HG02642 (cell line): ENCODE measurements around the gene PPIP5K1.
"Not testable (repeated sequence)": the region's sequence is repeated elsewhere in the genome, so short reads cannot be mapped to it uniquely, and the experiment has no call there.

Source experiments
- ATAC-seq: cut with Tn5 transposase; IDR thresholded peaks from one replicate; pipeline ENCODE4 v1.9.1; 2021; ENCODE audit warnings: mild to moderate bottlenecking; ENCODE audit not compliant: unreplicated experiment, poor library complexity

PPIP5K1 gene

DNA sequence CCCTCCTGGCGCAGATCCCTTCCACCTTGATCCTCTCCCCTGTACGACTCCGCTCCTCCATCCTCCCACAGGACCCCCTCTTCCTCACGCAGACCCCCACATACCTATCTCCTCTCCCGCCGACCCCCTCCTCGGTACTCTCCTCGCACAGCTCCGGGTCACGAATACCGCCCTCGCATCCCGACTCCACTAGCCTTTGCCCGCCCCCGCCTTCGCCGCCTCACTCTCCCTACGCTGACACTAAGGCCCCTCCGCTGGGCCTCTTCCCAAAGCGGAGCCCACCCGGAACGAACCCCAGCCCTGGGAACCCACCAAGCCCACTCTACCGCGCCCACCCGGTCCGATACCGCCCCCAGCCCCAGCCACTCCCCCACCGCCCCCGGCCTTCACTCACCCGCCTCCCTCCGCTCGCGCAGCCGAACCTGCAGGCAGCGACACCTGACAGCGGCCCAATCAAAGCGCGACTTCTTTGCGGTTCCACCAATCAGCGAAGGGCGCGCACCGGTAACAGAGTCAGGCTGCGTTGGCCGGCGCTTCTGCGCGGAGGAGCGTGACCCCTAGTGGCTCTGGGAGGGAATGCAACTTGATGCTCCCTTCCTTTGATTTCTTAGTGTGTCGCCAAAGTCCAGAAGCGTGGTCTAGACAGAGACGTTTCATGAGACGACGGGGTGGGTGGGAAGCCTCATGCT is at the start of gene PPIP5K1:
Gene PPIP5K1 (minus strand): TSS at position 431 of the 689 bp plus-strand sequence. CDS start 5,704 bp downstream, outside the sequence.
- peak; percentile 92 for ATAC-seq

DNA sequence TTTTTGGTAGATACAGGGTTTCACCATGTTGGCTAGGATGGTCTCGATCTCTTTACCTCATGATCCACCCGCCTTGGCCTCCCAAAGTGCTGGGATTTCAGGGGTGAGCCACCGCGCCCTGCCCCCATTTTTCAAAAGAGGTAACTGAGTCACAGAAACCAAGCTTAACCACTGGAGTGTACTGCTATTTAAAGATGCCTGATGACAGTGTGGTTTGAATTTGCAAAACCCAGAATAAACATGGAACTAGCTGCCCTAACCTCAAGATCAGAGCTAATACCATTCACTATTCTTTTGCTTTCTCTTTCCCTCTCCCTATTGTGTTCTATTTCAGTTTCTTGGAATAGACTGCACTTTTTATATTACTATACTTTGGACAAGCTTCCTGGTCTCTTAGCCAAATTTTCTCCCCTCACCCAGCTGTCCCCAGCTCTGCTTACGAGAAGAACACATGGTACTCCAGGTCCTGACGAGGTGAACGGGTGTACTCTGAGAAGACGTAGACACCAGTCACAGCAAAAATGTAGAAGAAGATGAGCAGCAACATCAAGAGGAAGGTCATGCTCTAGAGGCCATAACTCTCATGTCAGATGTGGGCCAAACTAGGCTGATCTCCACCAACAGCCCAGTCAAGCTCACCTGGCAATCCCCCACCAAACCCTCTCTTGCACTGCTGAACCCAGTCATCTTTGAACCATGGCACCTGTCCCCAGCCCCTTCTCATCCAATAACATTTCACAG is 48.6 kb upstream of the PPIP5K1 start:
- peak; percentile 43 for ATAC-seq

DNA sequence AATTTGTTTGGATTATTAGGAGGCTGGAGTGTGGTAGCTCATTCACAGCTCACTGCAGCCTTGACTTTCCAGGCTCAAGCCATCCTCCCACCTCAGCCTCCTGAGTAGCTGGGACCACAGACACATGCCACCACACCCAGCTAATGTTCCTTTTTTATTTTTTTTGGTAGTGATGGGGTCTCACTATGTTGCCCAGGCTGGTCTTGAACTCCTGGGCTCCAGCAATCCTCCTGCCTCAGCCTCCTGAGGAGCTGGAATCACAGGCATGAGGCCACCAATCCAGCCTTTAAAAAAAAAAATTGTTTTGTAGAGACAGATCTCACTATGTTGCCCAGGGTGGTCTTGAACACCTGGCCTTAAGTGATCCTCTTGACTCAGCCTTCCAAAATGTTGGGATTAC is 36.9 kb upstream of the PPIP5K1 start:
- ATAC-seq: not testable (repeated sequence)

DNA sequence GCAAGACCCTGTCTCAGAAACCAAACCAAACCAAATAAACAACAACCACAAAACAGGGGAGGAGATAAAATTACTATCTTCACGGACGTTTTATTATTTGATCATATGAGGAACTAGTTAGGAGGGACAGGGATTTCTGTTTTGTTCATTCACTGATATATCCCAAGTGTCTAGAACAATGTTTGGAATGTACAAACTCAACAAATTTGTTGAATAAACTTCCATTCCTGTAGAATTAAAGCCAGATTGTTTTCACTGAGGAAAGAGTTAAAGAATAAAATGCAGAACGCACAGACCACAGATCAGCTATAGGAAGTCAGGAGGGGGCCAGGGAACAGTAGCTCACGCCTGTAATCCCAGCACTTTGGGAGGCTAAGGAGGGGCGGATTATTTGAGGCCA is 35.1 kb upstream of the PPIP5K1 start:
- ATAC-seq: no peak

DNA sequence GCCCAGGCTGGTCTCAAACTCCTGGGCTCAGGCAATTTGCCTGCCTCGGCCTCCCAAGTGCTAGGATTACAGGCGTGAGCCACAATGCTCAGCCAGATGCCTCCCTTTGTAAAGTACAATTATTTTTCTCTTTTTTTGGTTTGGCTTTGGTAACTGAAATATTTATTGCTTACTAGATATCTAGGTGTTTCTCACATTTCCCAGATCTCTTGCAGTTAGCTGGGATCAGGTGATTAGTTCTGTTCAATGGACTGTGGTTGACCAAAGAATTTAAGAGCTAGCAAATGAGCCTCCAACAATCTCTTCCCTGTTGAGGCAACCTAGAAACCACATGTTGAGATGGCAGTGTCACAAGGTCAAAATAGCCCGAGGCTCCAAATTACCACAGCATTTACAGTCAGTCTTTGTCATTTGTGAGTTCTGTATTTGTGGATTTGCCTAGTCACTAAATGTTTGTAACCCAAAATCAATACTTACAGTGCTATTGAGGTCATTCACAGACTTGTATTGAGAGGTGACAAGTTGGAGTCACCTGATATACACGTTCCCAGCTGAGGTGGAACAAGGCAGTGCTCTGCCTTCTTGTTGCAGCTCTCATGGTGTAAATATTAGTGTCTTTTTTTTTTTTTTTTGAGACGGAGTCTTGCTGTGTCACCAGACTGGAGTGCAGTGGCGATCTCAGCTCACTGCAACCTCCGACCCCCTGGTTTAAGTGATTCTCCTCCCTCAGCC is 32.2 kb upstream of the PPIP5K1 start:
- not testable (repeated sequence) for ATAC-seq

DNA sequence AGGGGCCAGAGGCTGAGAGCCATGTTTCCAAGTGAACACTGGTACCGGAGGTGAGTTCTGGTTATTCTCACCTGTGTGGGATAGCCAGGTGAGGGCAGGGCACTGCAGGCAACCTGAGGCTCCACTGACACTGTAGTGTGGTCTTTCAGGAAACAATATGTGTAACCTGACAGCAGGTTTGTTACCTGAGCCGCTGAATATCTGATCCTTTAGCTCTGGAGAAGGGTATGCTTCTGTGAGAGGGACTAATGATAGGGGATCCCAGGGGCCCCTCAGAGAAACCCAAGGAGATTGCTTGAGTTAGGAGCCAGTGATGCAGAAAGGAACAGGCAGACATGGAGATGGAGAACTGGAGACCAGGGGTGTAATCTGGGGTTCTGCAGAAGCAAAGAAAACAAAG is 28.7 kb upstream of the PPIP5K1 start, which contains the start of gene STRC:
Gene STRC (minus strand): TSS at position 101 of the 400 bp plus-strand sequence. CDS start 78 bp downstream, at position 23.
- ATAC-seq: not testable (repeated sequence)

DNA sequence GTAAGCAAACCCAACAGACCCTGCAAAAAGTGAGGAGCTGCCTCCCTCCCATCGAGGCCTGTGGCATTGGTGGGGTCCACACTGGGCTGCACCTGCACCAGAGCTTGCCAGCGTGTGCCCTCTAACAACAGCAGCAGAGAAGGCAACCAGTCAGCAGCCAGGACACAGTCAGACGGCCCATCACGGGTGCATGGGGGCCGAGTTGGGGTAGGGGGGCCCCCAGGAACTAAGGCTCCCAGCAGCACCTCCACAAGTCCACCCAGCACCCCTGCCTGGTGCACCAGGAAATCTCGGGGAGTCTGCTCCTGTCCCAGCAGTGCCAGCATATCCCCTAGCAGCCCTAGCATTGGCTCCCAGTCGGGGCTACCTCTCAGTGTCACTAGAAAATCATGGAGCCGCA is 27.7 kb upstream of the PPIP5K1 start:
- ATAC-seq: not testable (repeated sequence)

DNA sequence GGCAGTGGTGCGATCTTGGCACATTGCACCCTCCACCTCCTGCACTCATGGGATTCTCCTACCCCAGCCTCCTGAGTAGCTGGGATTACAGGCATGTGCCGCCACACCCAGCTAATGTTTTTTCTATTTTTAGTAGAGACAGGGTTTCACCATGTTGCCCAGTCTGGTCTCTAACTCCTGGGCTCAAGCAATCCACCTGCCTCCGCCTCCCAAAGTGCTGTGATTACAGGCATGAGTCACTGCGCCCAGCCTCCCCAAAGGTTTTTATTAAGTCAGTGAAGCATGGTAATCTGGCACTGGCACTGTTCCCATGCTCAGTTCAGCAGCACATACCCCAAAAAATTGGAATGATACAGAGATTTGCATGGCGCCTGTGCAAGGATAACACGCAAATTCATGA is 12.2 kb upstream of the PPIP5K1 start:
- ATAC-seq: not testable (repeated sequence)

DNA sequence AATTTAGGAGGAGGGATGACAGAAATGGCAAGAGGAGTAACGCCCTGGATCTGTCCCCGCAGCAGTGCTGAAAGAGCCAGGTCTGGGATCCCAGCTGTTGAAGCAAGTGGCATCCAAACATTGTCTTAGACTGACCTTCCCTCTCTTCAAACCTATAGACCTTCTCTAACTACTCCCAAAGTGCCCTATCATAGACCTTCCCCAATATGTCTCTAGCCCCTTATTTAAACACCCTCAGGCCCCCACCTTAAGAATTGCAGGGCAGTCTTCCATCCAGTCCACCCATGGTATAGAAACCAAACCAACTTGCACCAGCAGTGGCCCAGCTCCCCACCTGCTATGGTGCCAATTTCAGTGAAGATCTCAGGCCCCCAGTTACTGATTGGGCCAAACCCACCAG is 10.2 kb upstream of the PPIP5K1 start:
- not testable (repeated sequence) for ATAC-seq

DNA sequence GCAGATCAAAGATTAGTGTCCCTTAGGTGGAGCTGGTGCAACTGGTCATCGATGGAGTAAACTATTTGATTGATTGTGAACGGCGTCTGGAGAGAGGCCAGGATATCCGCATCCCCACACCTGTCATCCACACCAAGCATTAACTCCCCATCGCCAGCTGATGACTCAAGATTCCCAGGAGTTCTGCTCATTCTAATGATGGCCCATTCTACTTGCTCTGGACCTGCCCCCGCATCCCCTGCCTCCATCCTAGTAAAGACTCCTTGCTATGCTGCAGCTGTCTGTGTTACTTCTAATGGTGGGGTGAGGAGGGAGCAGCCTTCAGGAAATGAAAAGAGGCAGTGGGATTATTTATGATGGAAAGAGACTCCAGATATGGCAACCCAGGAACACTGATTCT is 9.1 kb upstream of the PPIP5K1 start:
- not testable (repeated sequence) for ATAC-seq

DNA sequence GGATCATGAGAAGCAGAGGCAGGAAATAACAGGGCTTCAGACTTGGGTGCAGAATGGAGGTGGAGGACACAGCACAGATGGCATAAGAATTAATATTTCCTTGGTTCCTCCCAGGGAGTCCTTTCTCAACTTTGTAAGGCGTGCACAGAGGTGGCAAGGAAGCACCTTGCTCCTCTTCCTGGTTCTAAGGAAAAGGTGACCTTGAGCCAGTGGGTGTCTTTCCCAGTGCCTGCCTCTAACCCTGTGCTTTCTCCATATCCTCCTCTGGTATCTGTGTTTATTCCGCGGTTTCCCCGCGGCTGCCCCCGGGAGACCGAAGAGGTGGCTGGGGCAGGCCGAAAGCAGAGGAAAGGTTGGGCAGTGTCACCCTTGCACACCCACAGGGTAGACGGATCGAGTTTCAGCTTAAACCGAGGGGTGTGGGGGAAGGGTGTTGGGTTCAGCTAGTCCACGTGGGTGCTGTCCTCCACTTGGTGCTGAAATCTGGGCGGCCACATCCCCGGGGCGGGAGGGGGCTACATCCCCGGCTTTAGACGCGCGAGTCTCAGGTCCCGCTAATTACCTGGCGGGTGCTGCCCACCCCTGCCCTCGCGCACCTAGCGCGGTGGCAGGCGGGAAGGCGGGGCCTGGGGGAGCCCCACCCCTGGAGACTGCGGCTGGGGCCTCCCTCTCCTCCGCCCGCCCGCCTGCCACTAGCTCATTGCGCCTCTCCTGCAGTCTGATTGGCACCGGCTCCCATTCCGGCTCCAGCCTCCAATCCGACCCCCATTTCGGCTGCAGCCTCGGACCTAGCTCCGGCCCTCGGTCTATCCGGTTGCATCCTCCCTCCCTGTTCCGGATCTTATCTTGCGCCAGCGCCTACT is 3.6 kb upstream of the PPIP5K1 start, which contains the start of gene CKMT1B:
Gene CKMT1B (plus strand): TSS at position 700 of the 863 bp plus-strand sequence. CDS start 192 bp downstream, outside the sequence.
- ATAC-seq: not testable (repeated sequence)

DNA sequence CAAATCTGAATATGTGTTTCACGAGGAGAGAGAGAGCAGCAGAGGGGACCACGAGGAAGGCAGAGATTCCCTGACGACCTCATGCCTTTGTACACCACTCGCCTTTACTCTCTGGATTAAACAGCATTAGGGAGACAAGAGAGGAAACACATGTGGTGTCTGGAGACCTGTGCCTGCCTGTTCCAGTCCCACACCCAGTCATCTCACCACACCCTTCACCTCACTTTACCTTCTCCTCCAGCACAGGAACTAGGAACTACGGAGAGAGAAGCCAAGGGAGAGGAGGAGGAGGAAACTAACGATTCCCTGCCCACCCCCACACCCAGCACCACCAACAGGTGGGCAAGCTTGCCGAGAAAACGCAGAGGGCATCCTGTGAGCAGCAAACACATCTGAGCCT is 2.8 kb upstream of the PPIP5K1 start:
- not testable (repeated sequence) for ATAC-seq

DNA sequence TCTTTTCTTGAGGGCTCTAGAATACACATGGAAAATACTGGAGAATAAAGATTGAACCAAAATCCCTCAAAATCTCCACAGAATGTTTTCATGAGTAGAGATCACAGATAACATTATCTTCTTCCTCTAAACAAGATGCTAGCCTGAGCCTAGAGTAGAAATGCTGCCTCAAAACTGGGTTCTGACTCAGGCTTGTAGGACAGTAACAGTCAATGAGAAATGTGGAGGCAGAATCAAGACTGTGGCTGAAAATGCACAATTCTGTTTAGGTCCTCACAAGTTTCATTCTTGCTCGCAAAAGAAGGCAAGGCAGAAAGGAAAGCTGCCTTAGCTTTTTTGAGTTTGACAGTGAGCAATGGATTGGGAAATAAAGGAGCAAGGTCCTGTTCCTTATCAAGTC is 15.4 kb downstream of the PPIP5K1 start:
- ATAC-seq: not testable (repeated sequence)

DNA sequence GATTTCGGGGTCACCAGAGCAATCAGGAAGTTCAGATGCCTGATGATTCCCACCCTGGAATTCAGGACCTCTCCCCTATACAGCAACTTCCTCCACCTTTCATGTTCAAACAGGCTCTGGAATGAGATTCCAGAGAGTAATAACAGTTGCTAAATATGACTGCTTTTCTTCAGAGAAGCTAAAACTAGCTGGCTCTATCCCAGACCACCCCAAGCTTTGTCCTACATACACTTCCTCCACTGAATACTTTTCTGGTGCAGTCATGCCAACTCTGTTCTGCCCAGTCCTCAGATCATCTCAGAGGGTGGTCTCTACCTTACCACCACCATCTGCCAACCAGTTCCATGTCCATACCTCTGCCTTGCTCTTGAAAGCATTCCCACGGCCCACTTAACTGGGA is 23.4 kb downstream of the PPIP5K1 start:
- ATAC-seq: not testable (repeated sequence)

DNA sequence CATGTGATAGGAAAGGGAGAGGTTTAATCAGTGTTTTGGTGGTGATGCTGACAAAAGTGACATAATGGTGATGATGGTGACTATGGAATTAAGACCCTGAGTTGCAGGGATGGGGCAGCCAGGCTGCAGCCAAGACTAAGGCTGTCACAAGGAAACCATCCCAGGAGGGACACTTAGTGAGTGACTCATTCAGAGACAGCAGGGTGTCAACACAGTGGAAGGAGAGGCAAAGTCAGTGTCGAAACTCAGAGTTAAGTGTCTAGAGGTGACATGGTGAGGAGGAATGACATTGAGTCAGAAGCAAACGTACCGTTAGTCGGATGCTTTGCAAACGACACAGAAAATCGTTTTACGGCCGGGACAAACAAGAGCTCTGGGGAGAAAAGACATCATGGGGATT is 26.2 kb downstream of the PPIP5K1 start:
- not testable (repeated sequence) for ATAC-seq

DNA sequence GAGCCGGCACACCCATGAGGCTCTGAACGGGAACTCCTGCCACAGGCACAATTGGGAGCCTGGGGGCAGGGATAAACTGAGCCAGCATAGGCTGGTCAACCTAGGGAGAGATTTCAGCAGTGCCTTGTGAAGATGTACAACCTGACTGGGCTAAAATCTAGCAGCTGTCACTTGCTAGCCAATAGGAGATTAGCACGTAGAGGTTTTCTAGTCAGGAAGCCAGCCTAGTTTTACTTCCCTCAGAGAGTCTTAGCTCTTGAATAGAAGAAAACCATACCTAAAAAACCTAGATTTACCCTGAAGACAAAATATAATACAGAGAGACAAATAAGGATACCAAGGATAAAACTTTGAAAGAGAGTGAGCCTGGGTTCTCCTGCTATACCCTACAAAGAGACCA is 27.3 kb downstream of the PPIP5K1 start:
- not testable (repeated sequence) for ATAC-seq

DNA sequence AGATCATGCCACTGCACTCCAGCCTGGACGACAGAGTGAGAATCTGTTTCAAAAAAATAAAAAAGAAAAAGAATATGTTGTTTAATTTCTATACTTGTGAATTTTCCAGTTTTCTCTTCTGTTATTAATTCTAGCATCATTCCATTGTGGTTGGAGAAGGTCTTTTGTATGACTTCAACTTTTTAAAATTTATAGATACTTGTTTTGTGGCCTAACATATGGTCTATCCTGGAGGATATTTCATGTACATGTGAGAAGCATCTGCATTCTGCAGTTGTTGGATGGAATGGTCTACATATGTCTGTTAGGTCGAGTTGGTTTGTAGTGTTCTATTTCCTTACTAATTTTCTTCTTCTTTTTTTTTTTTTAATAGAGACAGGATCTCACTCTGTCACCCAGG is 37.0 kb downstream of the PPIP5K1 start:
- no peak for ATAC-seq

DNA sequence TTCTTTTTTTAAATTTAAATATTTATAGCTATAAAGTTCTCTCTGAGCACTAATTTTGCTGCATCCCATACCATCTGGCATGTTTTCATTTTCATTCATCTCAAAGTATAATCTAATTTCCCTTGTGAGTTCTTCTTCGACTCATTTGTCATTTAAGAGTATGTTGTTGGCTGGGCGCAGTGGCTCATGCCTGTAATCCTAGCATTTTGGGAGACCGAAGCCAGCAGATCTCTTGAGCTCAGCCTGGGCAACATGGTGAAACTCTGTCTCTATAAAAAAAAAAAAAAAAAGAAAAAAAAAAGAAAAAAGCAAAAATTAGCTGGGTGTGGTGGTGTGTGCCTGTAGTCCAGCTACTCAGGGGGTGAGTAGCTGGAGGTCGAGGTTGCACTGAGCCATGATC is 37.8 kb downstream of the PPIP5K1 start:
- ATAC-seq: no peak

DNA sequence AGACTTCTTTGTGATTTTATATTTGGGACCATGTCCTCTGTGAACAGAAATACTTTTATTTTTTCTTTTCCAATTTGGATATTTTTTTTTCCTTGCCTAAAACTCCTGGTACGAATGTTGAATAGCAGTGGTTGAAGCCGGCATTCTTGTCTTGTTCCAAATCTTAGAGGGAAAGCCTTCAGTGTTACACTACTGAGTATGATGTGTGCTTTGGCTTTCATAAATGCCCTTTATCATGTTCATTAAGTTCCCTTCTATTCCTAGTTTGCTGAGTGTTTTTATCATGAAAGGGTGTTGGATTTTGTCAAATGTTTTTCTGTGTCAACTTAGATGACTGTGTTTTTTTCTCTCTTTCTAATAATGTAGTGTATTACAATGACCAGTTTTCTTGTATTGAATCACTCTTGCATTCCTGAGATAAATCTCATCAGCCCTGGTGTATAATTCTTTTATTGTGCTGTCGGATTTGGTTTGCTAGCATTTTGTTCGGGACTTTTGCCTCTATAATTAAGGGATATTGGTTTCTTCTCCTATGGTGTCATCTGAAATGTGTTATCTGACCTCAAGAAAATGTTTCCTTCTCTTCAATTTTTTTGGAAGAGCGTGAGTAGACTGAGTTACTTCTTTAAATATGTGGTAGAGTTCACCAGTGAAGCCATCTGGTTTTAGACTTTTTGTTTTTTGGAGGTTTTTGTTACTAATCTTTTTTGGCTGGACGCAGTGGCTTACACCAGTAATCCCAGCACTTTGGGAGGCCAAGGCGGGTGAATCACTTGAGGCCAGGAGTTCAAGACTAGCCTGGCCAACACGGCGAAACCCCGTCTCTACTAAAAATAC is 39.3 kb downstream of the PPIP5K1 start:
- ATAC-seq: no peak
